NK-92 (cell line): ENCODE data around the gene WTAP.

Source experiments
- DNase-seq: peaks from one replicate; lab custom pipeline; 2025; ENCODE audit not compliant: unreplicated experiment; lab: John Stamatoyannopoulos, UW

WTAP gene

GRCh38 chr6:159800141-159800865, 73.0 kb downstream of the WTAP start, which contains the start of gene PNLDC1:
Gene PNLDC1 (plus strand): TSS chr6:159800276. CDS start chr6:159800308, 32 bp downstream.
- DNase-seq, result no peak

- no peak for DNase-seq
Observed at GRCh38 chr6:159801935-159802334, 74.6 kb downstream of the WTAP start.

GRCh38 chr6:159804504-159804903, 77.2 kb downstream of the WTAP start:
- no peak for DNase-seq

GRCh38 chr6:159805440-159806020, 78.2 kb downstream of the WTAP start:
- DNase-seq, result no peak
